GM21723 (cell line): Measurements from ENCODE around the gene PVALB.

ENCODE experiments used
- ATAC-seq: cut with Tn5 transposase; IDR thresholded peaks from one replicate; pipeline ENCODE4 v1.9.1; 2021; ENCODE audit warnings: mild to moderate bottlenecking, moderate library complexity; ENCODE audit not compliant: unreplicated experiment

The PVALB gene

GRCh38 chr22:36775586-36775963 is 41.3 kb downstream of the PVALB start:
- ATAC-seq, result peak; percentile 14

- no peak for ATAC-seq
These were observed 42.9 kb downstream of the PVALB start for GRCh38 chr22:36773935-36774334.

GRCh38 chr22:36772451-36772850 is 44.4 kb downstream of the PVALB start:
- ATAC-seq, result no peak

GRCh38 chr22:36771356-36772063 is 45.3 kb downstream of the PVALB start:
- no peak for ATAC-seq

GRCh38 chr22:36770513-36771231 is 46.2 kb downstream of the PVALB start:
- ATAC-seq, result no peak

GRCh38 chr22:36769541-36770512 is 47.0 kb downstream of the PVALB start:
- no peak for ATAC-seq

GRCh38 chr22:36768616-36769015 is 48.2 kb downstream of the PVALB start:
- no peak for ATAC-seq

- no peak for ATAC-seq
These were observed 48.7 kb downstream of the PVALB start for GRCh38 chr22:36768141-36768540.

- no peak for ATAC-seq
These were observed 49.6 kb downstream of the PVALB start for GRCh38 chr22:36767035-36767775.

GRCh38 chr22:36765943-36766450 is 50.8 kb downstream of the PVALB start:
- no peak for ATAC-seq

- no peak for ATAC-seq
These were observed 51.5 kb downstream of the PVALB start for GRCh38 chr22:36765131-36765942.

- ATAC-seq, result no peak
These were observed 52.2 kb downstream of the PVALB start for GRCh38 chr22:36764641-36765040.

GRCh38 chr22:36764060-36764459 is 52.8 kb downstream of the PVALB start:
- no peak for ATAC-seq

- ATAC-seq, result no peak
These were observed 53.3 kb downstream of the PVALB start for GRCh38 chr22:36763576-36763975.

GRCh38 chr22:36762687-36763260 is 54.1 kb downstream of the PVALB start:
- ATAC-seq, result no peak

- no peak for ATAC-seq
These were observed 55.1 kb downstream of the PVALB start for GRCh38 chr22:36761553-36762240.

GRCh38 chr22:36760786-36761185 is 56.0 kb downstream of the PVALB start:
- no peak for ATAC-seq

- ATAC-seq, result no peak
These were observed 57.2 kb downstream of the PVALB start for GRCh38 chr22:36759481-36760159.
